Measurements from ENCODE around the gene KSR2.

The KSR2 gene

DNA sequence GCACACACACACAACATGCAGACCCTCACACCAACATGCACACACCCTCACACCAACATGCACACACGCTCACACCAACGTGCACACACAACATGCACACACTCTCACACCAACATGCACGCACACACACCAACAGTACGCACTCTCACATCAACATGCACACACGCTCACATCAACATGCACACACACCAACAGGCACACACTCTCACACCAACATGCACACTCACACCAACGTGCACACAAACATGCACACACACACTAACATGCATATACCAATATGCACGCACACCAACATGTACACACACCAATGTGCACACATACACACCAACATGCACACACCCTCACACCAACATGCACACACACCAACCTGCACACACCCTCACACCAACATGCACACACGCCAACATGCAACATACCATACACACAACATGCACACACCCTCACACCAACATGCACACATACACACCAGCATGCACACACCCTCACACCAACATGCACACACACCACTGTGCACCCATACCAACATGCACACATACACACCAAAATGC is 175.8 kb downstream of the KSR2 start:
- Histone ChIP-seq H3K27me3 (ENCODE audit: insufficient read depth, low read length) (no peaks in the 10 kb centered on the region), H4K20me1 (ENCODE audit: insufficient read depth, low read length) (no peaks in the 10 kb centered on the region), H3K9me2 (ENCODE audit: low read depth, low read length) (no peaks in the 10 kb centered on the region), H2AFZ (ENCODE audit: low read length) (no peak overlapping the region), H3K4me1 (ENCODE audit: insufficient read depth, low read length, severe bottlenecking) (no peaks in the 10 kb centered on the region), H3K36me3 (ENCODE audit: insufficient read depth, low read length) (no peaks in the 10 kb centered on the region), H3K9me3 (ENCODE audit: low read length) (no peaks in the 10 kb centered on the region), H3K9ac (ENCODE audit: low read length) (no peak overlapping the region), H3K79me2 (ENCODE audit: insufficient read depth, low read length) (no peaks in the 10 kb centered on the region), H3F3A (ENCODE audit: insufficient read depth, low read length) (no peaks in the 10 kb centered on the region), H3K27ac (ENCODE audit: low read depth, low read length, poor library complexity, severe bottlenecking) (no peak overlapping the region), H3K4me3 (ENCODE audit: low read depth, low read length, poor library complexity, severe bottlenecking) (no peak overlapping the region), H3K4me2 (ENCODE audit: low read length) (no peak overlapping the region)
- TF ChIP-seq EZH2 (IDR thresholded peaks at IDR 0.05; ENCODE audit: borderline replicate concordance, low read length): no peak
- TF ChIP-seq, protein P1, sequence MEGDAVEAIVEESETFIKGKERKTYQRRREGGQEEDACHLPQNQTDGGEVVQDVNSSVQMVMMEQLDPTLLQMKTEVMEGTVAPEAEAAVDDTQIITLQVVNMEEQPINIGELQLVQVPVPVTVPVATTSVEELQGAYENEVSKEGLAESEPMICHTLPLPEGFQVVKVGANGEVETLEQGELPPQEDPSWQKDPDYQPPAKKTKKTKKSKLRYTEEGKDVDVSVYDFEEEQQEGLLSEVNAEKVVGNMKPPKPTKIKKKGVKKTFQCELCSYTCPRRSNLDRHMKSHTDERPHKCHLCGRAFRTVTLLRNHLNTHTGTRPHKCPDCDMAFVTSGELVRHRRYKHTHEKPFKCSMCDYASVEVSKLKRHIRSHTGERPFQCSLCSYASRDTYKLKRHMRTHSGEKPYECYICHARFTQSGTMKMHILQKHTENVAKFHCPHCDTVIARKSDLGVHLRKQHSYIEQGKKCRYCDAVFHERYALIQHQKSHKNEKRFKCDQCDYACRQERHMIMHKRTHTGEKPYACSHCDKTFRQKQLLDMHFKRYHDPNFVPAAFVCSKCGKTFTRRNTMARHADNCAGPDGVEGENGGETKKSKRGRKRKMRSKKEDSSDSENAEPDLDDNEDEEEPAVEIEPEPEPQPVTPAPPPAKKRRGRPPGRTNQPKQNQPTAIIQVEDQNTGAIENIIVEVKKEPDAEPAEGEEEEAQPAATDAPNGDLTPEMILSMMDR (IDR thresholded peaks at IDR 0.05; ENCODE audit: low read length): no peak

DNA sequence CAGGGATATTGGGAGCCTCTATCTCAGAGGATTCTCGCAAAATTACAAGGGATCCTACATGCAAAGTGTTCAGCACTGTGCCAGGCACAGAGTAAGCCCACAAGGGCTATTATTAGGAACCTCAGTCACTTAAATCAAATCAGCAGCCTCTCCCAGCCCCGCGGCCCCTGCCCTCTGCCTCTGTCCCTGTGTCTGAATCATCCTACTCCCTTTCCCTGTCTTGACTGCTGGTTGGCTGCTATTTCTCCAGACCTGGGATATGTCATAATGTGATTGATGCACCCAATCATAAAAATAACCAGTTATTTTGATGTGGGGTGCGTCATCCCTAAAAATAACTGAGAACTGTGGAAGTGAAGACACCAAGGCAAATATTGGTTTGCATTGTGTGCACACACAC is 176.3 kb downstream of the KSR2 start:
- H3K9me2 ChIP-seq (ENCODE audit: low read depth, low read length): no peaks in the 10 kb centered on the region
- H3K27ac ChIP-seq (ENCODE audit: low read depth, low read length, poor library complexity, severe bottlenecking): no peak overlapping the region
- H3K4me1 ChIP-seq (ENCODE audit: insufficient read depth, low read length, severe bottlenecking): no peaks in the 10 kb centered on the region
- no peaks in the 10 kb centered on the region for H4K20me1 ChIP-seq (ENCODE audit: insufficient read depth, low read length)
- no peaks in the 10 kb centered on the region for H3F3A ChIP-seq (ENCODE audit: insufficient read depth, low read length)
- no peaks in the 10 kb centered on the region for H3K36me3 ChIP-seq (ENCODE audit: insufficient read depth, low read length)
- H3K27me3 ChIP-seq (ENCODE audit: insufficient read depth, low read length): no peaks in the 10 kb centered on the region
- H3K79me2 ChIP-seq (ENCODE audit: insufficient read depth, low read length): no peaks in the 10 kb centered on the region
- H3K4me2 ChIP-seq (ENCODE audit: low read length): no peak overlapping the region
- TF ChIP-seq, protein P1 (IDR thresholded peaks at IDR 0.05; ENCODE audit: low read length): no peak
- no peak for TF ChIP-seq EZH2 (IDR thresholded peaks at IDR 0.05; ENCODE audit: borderline replicate concordance, low read length)
- H3K4me3 ChIP-seq (ENCODE audit: low read depth, low read length, poor library complexity, severe bottlenecking): no peak overlapping the region
- no peak overlapping the region for H2AFZ ChIP-seq (ENCODE audit: low read length)
- no peak overlapping the region for H3K9ac ChIP-seq (ENCODE audit: low read length)
- H3K9me3 ChIP-seq (ENCODE audit: low read length): no peaks in the 10 kb centered on the region

DNA sequence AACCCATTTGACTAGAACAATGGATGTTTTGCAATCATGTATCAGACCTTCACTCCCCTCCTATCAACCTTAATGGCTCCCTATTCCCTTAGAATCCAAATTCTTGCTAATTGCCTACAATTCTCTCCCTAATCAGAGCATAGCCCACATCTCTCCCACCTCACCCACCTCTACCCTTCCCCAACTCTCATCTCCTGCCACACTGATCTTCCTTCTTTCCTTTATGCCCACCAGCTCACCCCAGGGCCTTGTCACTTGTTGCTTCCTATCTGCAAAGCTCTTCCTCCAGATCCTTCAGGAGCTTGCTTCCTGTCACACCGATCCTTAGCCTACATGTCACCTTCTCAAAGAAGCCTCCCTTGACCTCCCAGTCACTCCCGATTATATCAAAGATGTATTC is 177.8 kb downstream of the KSR2 start:
- H3K27ac ChIP-seq (ENCODE audit: low read depth, low read length, poor library complexity, severe bottlenecking): no peak overlapping the region
- no peaks in the 10 kb centered on the region for H3K4me1 ChIP-seq (ENCODE audit: insufficient read depth, low read length, severe bottlenecking)

More for the DNA sequence above, 177.8 kb downstream of the KSR2 start:
- TF ChIP-seq, protein P1 (IDR thresholded peaks at IDR 0.05; ENCODE audit: low read length): no peak
- TF ChIP-seq EZH2 (IDR thresholded peaks at IDR 0.05; ENCODE audit: borderline replicate concordance, low read length): no peak
- Histone ChIP-seq H3K9me3 (ENCODE audit: low read length) (no peaks in the 10 kb centered on the region), H3K4me3 (ENCODE audit: low read depth, low read length, poor library complexity, severe bottlenecking) (no peak overlapping the region), H3K4me2 (ENCODE audit: low read length) (no peak overlapping the region), H3K27me3 (ENCODE audit: insufficient read depth, low read length) (no peaks in the 10 kb centered on the region), H3K9me2 (ENCODE audit: low read depth, low read length) (no peaks in the 10 kb centered on the region), H3K9ac (ENCODE audit: low read length) (no peak overlapping the region), H3F3A (ENCODE audit: insufficient read depth, low read length) (no peaks in the 10 kb centered on the region), H3K79me2 (ENCODE audit: insufficient read depth, low read length) (no peaks in the 10 kb centered on the region), H2AFZ (ENCODE audit: low read length) (no peak overlapping the region), H4K20me1 (ENCODE audit: insufficient read depth, low read length) (no peaks in the 10 kb centered on the region), H3K36me3 (ENCODE audit: insufficient read depth, low read length) (no peaks in the 10 kb centered on the region)
